ENCODE results near the gene GREB1L. TPM values are rescaled to one million over a fixed set of nuclear protein-coding genes. Genes with fewer than 3 reads are reported as not detected.

Gene GREB1L
- total and polyA plus RNA-seq, 11 donors: 4.0 to 21.5 (median 9.0) TPM

- intact Hi-C loops (cut with DNase I): loop anchor here in 2 of 10 donors (10.0 kb wide), 2 partner anchors 57 to 113 kb away; no protein-coding TSS in a partner anchor
- DNase-seq (no peak), ATAC-seq (no peak)
- no peaks in the 10 kb centered on the region for H3K9me3 ChIP-seq
- 89 to 96% (median 93%) methylated on average over 1 of the region's 1 CpG for WGBS, 4 donors
- no peaks in the 10 kb centered on the region for H3K4me1 ChIP-seq
- no peaks in the 10 kb centered on the region for H3K27me3 ChIP-seq
- H3K4me3 ChIP-seq: no peak overlapping the region
- H3K36me3 ChIP-seq: peaks cover 0 to 3% (median 0%) of the 10 kb centered on the region in 9 donors
- H3K27ac ChIP-seq: no peak overlapping the region
- TF ChIP-seq, protein P1, sequence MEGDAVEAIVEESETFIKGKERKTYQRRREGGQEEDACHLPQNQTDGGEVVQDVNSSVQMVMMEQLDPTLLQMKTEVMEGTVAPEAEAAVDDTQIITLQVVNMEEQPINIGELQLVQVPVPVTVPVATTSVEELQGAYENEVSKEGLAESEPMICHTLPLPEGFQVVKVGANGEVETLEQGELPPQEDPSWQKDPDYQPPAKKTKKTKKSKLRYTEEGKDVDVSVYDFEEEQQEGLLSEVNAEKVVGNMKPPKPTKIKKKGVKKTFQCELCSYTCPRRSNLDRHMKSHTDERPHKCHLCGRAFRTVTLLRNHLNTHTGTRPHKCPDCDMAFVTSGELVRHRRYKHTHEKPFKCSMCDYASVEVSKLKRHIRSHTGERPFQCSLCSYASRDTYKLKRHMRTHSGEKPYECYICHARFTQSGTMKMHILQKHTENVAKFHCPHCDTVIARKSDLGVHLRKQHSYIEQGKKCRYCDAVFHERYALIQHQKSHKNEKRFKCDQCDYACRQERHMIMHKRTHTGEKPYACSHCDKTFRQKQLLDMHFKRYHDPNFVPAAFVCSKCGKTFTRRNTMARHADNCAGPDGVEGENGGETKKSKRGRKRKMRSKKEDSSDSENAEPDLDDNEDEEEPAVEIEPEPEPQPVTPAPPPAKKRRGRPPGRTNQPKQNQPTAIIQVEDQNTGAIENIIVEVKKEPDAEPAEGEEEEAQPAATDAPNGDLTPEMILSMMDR (IDR thresholded peaks at IDR 0.05): no peak
Observed at GRCh38 chr18:21402272-21402671, 160.2 kb downstream of the GREB1L start.

- no peak for TF ChIP-seq POLR2A (IDR thresholded peaks at IDR 0.05)
- TF ChIP-seq, protein P1 (IDR thresholded peaks at IDR 0.05): no peak
- peaks cover 0 to 3% (median 0%) of the 10 kb centered on the region in 9 donors for H3K36me3 ChIP-seq
- intact Hi-C loops (cut with DNase I): loop anchor here in 2 of 10 donors (10.0 kb wide), 2 partner anchors 60 to 110 kb away; no protein-coding TSS in a partner anchor
- no peaks in the 10 kb centered on the region for H3K4me1 ChIP-seq
- ATAC-seq: no peak
- H3K27me3 ChIP-seq: no peaks in the 10 kb centered on the region
- WGBS, 4 donors: 60 to 90% (median 75%) methylated on average over 1 of the region's 1 CpG
- no peak for DNase-seq
- no peak overlapping the region for H3K27ac ChIP-seq
- H3K4me3 ChIP-seq: no peak overlapping the region
- H3K9me3 ChIP-seq: no peaks in the 10 kb centered on the region
Observed at GRCh38 chr18:21404426-21404825, 162.4 kb downstream of the GREB1L start.

- H3K27me3 ChIP-seq: no peaks in the 10 kb centered on the region
- no peak overlapping the region for H3K4me3 ChIP-seq
- H3K4me1 ChIP-seq: no peaks in the 10 kb centered on the region
- TF ChIP-seq POLR2A (IDR thresholded peaks at IDR 0.05): no peak
- TF ChIP-seq, protein P1 (IDR thresholded peaks at IDR 0.05): no peak
- intact Hi-C loops (cut with DNase I): loop anchor here in 2 of 10 donors (10.0 kb wide), 2 partner anchors 61 to 109 kb away; no protein-coding TSS in a partner anchor
- no peak for DNase-seq
- WGBS, 4 donors: 74 to 91% (median 88%) methylated on average over 3 of the region's 3 CpGs
- no peak overlapping the region for H3K27ac ChIP-seq
- no peak for ATAC-seq
- no peaks in the 10 kb centered on the region for H3K9me3 ChIP-seq
- peaks cover 0 to 3% (median 0%) of the 10 kb centered on the region in 9 donors for H3K36me3 ChIP-seq
Observed at GRCh38 chr18:21406116-21406515, 164.1 kb downstream of the GREB1L start.

DNA sequence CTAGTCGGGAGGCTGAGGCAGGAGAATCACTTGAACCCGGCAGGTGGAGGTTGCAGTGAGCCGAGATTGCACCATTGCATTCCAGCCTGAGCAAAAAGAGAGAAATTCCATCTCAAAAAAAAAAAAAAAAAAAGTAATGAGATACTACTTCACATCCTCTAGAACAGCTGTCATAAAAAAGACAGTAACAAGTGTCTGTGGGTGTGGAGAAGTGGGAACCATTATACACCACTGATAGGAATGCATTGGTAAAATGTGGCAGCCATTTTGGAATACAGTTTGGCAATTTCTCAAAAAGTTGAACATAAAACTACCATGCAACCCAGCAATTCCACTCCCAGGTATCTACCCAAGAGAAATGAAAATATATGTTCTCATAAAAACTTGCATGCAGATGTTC lies 166.6 kb downstream of the GREB1L start:
- Histone ChIP-seq H3K27ac (no peak overlapping the region), H3K27me3 (no peaks in the 10 kb centered on the region), H3K4me1 (no peaks in the 10 kb centered on the region), H3K9me3 (no peaks in the 10 kb centered on the region), H3K4me3 (no peak overlapping the region), H3K36me3 (peaks cover 0 to 3% (median 0%) of the 10 kb centered on the region in 9 donors)
- intact Hi-C loops (cut with DNase I): loop anchor here in 2 of 10 donors (10.0 kb wide), 2 partner anchors 64 to 106 kb away; no protein-coding TSS in a partner anchor
- DNase-seq (no peak), ATAC-seq (no peak)
- WGBS, 4 donors: 82 to 95% (median 91%) methylated on average over 3 of the region's 3 CpGs
- no peak for TF ChIP-seq POLR2A (IDR thresholded peaks at IDR 0.05)
- TF ChIP-seq, protein P1 (IDR thresholded peaks at IDR 0.05): no peak
